PC-9 (cell line): Measurements from ENCODE around the gene ZNF30.
"Not testable (repeated sequence)": the region's sequence is repeated elsewhere in the genome, so short reads cannot be mapped to it uniquely, and the experiment has no call there.

ENCODE experiments used
- EZH2 ChIP-seq: fragments of 200-600 bp; sonication (generic); IDR thresholded peaks from 2 replicates; pipeline ENCODE4 v1.8.0; 2017; ENCODE audit warnings: antibody characterized with exemption, low read depth
- TF ChIP-seq, protein P1 (sequence below): fragments of 200-600 bp; sonication (generic); conservative IDR thresholded peaks from 2 replicates; pipeline ENCODE4 v1.6.1; 2017; ENCODE audit warnings: mixed run types, antibody characterized with exemption, mild to moderate bottlenecking, moderate library complexity

DNA sequence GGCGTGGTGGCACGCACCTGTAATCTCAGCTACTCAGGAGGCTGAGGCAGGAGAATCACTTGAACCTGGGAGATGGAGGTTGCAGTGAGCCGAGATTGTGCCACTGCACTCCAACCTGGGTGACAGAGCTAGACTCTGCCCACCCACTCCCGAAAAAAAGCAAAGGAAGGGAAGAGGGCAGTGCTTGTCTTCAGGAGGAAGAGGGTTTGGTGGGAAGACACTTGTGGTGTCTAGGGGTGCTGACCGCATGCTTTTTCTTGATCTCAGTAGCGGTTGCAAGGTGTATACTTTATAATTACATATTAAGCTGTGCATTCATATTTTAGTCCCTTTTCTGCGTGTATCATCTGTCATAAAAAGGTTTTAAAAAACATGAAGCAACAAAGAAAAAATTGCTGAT, 65.9 kb downstream of the ZNF30 start:
- TF ChIP-seq, protein P1, sequence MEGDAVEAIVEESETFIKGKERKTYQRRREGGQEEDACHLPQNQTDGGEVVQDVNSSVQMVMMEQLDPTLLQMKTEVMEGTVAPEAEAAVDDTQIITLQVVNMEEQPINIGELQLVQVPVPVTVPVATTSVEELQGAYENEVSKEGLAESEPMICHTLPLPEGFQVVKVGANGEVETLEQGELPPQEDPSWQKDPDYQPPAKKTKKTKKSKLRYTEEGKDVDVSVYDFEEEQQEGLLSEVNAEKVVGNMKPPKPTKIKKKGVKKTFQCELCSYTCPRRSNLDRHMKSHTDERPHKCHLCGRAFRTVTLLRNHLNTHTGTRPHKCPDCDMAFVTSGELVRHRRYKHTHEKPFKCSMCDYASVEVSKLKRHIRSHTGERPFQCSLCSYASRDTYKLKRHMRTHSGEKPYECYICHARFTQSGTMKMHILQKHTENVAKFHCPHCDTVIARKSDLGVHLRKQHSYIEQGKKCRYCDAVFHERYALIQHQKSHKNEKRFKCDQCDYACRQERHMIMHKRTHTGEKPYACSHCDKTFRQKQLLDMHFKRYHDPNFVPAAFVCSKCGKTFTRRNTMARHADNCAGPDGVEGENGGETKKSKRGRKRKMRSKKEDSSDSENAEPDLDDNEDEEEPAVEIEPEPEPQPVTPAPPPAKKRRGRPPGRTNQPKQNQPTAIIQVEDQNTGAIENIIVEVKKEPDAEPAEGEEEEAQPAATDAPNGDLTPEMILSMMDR, result not testable (repeated sequence)
- not testable (repeated sequence) for TF ChIP-seq EZH2
